D721Med (cell line): ENCODE measurements around the gene DNER.
"Not testable (repeated sequence)": the region's sequence is repeated elsewhere in the genome, so short reads cannot be mapped to it uniquely, and the experiment has no call there.

Source experiments
- DNase-seq: peaks from one replicate; pipeline ENCODE4 v3.0.0; 2011; ENCODE audit warnings: low spot score; ENCODE audit not compliant: insufficient read length
- FAIRE-seq: peaks from 2 replicates; lab custom pipeline; 2011; peaks lifted over from hg19 to GRCh38; lab: Jason Lieb, UNC
- TF ChIP-seq, protein P1 (sequence below): IDR thresholded peaks from 2 replicates; pipeline ENCODE4 v1.5.1; 2012; ENCODE audit warnings: mild to moderate bottlenecking, control low read depth; ENCODE audit not compliant: insufficient read depth; ENCODE audit errors: missing control alignments

Gene DNER

GRCh38 chr2:229695961-229696360 lies 18.4 kb downstream of the DNER start:
- FAIRE-seq: no peak
- DNase-seq: no peak

DNA sequence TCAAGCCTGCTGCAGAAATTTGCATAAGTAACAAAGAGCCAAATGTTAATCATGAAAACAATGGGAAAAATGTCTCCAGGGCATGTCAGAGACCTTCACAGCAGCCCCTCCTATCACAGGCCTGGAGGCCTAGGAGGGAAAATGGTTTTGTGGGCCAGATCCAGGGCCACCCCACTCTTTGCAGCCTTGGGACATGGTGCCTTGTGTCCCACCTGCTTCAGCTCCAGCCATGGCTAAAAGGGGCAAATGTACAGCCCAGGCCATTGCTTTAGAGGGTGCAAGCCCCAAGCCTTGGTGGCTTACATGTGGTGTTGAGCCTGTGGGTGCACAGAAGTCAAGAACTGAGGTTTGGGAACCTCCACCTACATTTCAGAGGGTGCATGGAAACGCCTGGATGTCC lies 20.5 kb downstream of the DNER start:
- DNase-seq, FAIRE-seq: not testable (repeated sequence)

More at GRCh38 chr2:229695961-229696360, 18.4 kb downstream of the DNER start:
- TF ChIP-seq, protein P1, sequence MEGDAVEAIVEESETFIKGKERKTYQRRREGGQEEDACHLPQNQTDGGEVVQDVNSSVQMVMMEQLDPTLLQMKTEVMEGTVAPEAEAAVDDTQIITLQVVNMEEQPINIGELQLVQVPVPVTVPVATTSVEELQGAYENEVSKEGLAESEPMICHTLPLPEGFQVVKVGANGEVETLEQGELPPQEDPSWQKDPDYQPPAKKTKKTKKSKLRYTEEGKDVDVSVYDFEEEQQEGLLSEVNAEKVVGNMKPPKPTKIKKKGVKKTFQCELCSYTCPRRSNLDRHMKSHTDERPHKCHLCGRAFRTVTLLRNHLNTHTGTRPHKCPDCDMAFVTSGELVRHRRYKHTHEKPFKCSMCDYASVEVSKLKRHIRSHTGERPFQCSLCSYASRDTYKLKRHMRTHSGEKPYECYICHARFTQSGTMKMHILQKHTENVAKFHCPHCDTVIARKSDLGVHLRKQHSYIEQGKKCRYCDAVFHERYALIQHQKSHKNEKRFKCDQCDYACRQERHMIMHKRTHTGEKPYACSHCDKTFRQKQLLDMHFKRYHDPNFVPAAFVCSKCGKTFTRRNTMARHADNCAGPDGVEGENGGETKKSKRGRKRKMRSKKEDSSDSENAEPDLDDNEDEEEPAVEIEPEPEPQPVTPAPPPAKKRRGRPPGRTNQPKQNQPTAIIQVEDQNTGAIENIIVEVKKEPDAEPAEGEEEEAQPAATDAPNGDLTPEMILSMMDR: no peak

DNA sequence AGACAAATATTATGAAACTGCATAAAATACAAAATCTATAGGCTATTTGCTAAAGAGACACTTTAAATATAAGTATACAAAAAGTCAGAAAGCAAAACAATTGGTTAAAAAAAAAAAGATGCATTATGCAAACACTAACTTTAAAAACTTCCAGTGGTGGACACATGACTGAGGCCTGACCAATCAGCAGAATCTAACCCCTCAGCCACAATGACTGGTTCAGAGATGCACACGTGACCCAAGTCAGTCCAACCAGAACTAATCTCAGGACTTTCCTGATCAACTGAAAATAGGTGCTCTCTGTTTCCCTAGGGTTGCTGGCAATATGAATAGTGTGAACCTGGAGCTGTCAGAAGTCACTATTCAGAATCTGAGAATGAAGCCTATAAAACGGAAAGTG lies 22.7 kb downstream of the DNER start:
- FAIRE-seq (no peak), DNase-seq (no peak)

GRCh38 chr2:229689307-229689839 lies 25.0 kb downstream of the DNER start:
- TF ChIP-seq, protein P1: no peak
- DNase-seq (no peak), FAIRE-seq (no peak)

More for the DNA sequence above, 22.7 kb downstream of the DNER start:
- TF ChIP-seq, protein P1: no peak

DNA sequence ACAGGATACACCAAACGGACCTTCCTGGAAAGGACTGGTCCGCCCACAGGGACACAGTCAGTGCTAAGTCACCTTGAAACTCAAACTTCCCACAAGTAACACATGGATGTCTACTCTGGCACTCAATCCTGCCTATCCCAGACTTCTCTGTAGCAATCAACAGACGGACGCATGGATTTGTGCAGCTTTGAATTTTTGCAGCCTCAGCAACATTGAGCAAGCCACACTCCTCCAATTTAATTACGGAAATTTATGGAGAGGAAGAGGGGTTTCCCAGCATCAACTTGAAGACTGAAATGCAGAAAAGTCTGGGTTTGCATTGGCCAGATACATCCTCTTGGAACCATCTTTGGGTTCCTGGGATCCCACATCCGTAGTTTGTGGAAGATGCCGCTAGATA lies 26.2 kb downstream of the DNER start:
- DNase-seq (no peak), FAIRE-seq (no peak)
- TF ChIP-seq, protein P1: no peak

- TF ChIP-seq, protein P1: no peak
- DNase-seq (no peak), FAIRE-seq (no peak)
These were observed 28.0 kb downstream of the DNER start for GRCh38 chr2:229686122-229686919.

GRCh38 chr2:229684942-229685562 lies 29.3 kb downstream of the DNER start:
- FAIRE-seq (no peak), DNase-seq (no peak)
- TF ChIP-seq, protein P1: no peak
